Activated naive CD4-positive, alpha-beta T cell treated with anti-CD3 and anti-CD28 coated beads for 36 hours (primary cell): ENCODE results near the gene SUSD6. TPM values are rescaled to one million over a fixed set of nuclear protein-coding genes. Genes with fewer than 3 reads are reported as not detected.
A peak's percentile ranks its signal among the peaks of the same experiment; 100 is the strongest.

Experiments
- CTCF ChIA-PET: fragments of 350-600 bp; sonication (Branson Sonifier 250); formaldehyde crosslinking; loops from one replicate; lab custom pipeline; 2021; ENCODE audit warnings: antibody characterized with exemption; lab: Charles Lee
- DNase-seq: peaks from one replicate; pipeline ENCODE4 v3.0.0-alpha.2; 2020
- H3K27ac Mint-ChIP-seq: one replicate; pipeline ENCODE4 v1.8.0; 2021; ENCODE audit warnings: mild to moderate bottlenecking, mixed read lengths
- H3K27me3 Mint-ChIP-seq: one replicate; pipeline ENCODE4 v1.8.0; 2021; ENCODE audit warnings: low read depth, mixed read lengths
- H3K36me3 Mint-ChIP-seq: one replicate; pipeline ENCODE4 v1.8.0; 2021; ENCODE audit warnings: low read depth, mixed read lengths
- H3K4me1 Mint-ChIP-seq: one replicate; pipeline ENCODE4 v1.8.0; 2021; ENCODE audit warnings: low read depth, mixed read lengths
- H3K4me3 Mint-ChIP-seq: one replicate; pipeline ENCODE4 v1.8.0; 2021; ENCODE audit warnings: mild to moderate bottlenecking, moderate library complexity, mixed read lengths
- H3K9me3 Mint-ChIP-seq: one replicate; pipeline ENCODE4 v1.8.0; 2021; ENCODE audit warnings: mixed read lengths
- intact Hi-C: fragments of 100-400 bp; cut with micrococcal nuclease; formaldehyde crosslinking; loops from one replicate; pipeline ENCODE4 v1.15.1; 2023
- total RNA-seq, 2 experiments: library from RNA; stranded (reverse); gene quantifications; one replicate each; pipeline ENCODE4 v1.2.3, GENCODE V29; 2021

Gene SUSD6, protein sequence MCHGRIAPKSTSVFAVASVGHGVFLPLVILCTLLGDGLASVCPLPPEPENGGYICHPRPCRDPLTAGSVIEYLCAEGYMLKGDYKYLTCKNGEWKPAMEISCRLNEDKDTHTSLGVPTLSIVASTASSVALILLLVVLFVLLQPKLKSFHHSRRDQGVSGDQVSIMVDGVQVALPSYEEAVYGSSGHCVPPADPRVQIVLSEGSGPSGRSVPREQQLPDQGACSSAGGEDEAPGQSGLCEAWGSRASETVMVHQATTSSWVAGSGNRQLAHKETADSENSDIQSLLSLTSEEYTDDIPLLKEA
- total RNA-seq, result 10 to 100 TPM; 66.6 to 69.7 TPM

DNA sequence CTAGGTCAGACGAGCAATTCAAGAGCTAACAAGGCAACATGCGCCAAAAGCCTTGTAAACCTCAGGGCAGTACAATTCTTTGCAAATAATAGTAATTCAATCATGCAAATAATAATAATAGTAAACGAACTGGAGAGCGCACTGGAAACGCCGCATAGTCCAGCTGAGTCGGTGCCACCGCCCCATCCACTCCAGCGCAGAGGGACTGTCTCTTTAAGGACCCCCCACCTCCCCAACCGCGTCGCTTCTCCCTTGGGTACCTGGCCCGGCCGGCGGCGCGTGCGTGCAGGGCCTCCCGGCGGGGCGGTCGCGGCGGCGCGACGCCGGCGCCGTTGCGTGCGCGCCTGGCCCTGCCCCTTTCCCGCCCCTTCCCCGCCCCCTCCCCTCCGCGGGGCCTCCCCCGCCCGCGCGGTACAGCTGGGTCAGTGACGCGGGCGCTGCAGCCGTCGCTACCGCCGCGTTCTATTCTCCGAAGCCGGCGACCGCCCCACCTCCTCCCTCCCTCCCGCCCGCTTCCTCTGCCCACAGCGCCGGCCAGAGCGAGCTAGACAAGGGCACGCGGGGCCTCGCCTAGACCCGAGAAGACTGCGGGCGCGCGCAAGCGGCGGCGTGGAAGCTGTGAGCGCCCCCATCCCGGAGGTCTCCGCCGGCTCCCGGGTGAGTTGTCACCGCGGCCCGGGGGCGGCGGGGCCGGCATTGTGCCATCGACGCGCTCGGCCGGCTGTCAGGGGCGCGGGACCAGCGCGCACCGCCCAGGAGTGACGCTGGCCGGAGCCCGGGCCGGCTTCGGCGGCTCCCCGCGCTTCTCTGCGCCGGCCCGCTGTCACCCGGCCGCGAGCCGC lies at the start of gene SUSD6:
Gene SUSD6, plus strand, starts transcription at position 425 of the 842 bp plus-strand sequence. CDS start 46,997 bp downstream, outside the sequence.
- CTCF ChIA-PET, result interaction anchor here (0.6 to 3.2 kb wide), 5 partner anchors 15 to 98 kb away, joined by 3 to 11 read pairs (median 6); no protein-coding TSS in a partner anchor
- Mint-ChIP-seq H3K36me3 (peaks cover 32% of the 10 kb centered on the region), H3K27ac (peak within 1 kb of the TSS; percentile 91), H3K27me3 (no peaks in the 10 kb centered on the region), H3K4me3 (peak within 1 kb of the TSS; percentile 92), H3K4me1 (peaks cover 53% of the 10 kb centered on the region), H3K9me3 (no peaks in the 10 kb centered on the region)
- DNase-seq, result peak; percentile 88
- intact Hi-C loops, result loop anchor here (1.0 to 10.0 kb wide), 6 partner anchors 27 to 1043 kb away; partner anchors contain the start of genes SRSF5 and ZFP36L1

DNA sequence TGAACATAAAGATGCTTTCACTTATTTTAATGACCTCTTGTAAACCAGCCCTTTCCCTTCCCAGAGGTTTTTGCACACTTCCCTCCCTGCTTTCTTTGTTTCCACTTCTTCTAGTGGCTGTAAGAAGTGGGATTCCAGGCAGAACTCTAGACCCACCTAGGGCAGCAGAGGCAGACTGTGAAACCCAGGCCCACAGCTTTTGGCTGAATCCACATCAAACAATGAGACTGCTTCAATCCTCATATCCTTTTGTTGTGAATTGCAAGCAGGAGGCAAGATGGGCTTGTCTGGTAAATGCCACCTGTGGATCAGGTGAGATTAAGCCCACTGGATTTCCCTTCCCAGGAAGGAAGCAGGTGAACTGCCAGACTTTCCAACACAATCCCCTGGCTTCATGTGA lies 49.5 kb upstream of the SUSD6 start:
- CTCF ChIA-PET, result interaction anchor here (3.5 kb wide), 1 partner anchor 14 kb away, joined by 16 read pairs; no protein-coding TSS in a partner anchor
- no peak for DNase-seq
- intact Hi-C loops, result no loop called here
- Mint-ChIP-seq H3K27me3 (peaks cover 22% of the 10 kb centered on the region), H3K27ac (no peak overlapping the region), H3K4me1 (no peaks in the 10 kb centered on the region), H3K36me3 (no peaks in the 10 kb centered on the region), H3K9me3 (no peaks in the 10 kb centered on the region), H3K4me3 (no peak overlapping the region)

DNA sequence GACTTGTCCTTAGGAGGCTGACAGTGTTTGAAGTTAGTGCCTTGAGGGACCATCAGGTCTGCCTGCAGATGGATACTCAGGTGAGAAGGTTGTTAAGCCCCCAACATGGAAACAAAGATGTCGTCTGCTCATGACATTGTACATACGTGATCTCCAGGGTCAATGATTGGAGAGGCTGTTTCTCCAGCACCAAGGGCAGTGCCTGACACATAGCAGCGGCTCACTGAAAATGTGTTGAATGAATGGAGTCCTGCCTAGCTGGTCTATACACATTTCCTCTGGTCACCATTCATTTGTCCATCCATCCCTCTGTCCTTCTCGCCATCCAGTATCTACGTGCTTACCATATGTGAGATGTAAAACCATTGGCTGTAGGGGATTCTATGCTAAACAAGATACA lies 43.8 kb upstream of the SUSD6 start:
- Mint-ChIP-seq H3K27me3 (peaks cover 36% of the 10 kb centered on the region), H3K27ac (no peak overlapping the region), H3K4me1 (no peaks in the 10 kb centered on the region), H3K9me3 (no peaks in the 10 kb centered on the region), H3K36me3 (no peaks in the 10 kb centered on the region), H3K4me3 (no peak overlapping the region)
- CTCF ChIA-PET, result no interaction called here
- intact Hi-C loops, result no loop called here
- no peak for DNase-seq

DNA sequence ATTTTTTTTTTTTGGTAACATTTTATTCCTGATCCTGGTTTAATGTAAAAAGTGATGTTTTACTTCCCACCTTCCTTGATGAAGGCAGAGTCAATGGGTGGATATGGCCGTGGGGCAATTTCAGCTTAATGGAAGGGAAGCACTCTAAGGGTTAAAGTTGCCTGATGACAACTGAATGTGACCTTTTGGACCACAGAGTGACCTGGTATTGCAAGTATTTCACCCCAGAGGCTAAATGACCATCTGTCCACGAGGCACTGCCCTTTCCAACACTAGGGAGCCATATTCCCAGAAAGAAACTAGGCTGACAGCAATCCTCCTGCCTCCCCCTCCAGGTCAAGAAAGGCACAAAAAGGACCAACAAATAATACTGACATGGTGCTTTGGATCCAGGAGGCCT lies 41.5 kb upstream of the SUSD6 start:
- no peak for DNase-seq
- CTCF ChIA-PET, result interaction anchor here (0.7 kb wide), 1 partner anchor 202 kb away, joined by 5 read pairs; no protein-coding TSS in a partner anchor
- H3K4me3 Mint-ChIP-seq, result no peak overlapping the region
- peaks cover 10% of the 10 kb centered on the region for H3K4me1 Mint-ChIP-seq
- intact Hi-C loops, result loop anchor here (5.0 to 10.0 kb wide), 2 partner anchors 68 to 445 kb away; no protein-coding TSS in a partner anchor
- H3K27me3 Mint-ChIP-seq, result peaks cover 44% of the 10 kb centered on the region
- H3K27ac Mint-ChIP-seq, result no peak overlapping the region
- no peaks in the 10 kb centered on the region for H3K36me3 Mint-ChIP-seq
- H3K9me3 Mint-ChIP-seq, result no peaks in the 10 kb centered on the region

DNA sequence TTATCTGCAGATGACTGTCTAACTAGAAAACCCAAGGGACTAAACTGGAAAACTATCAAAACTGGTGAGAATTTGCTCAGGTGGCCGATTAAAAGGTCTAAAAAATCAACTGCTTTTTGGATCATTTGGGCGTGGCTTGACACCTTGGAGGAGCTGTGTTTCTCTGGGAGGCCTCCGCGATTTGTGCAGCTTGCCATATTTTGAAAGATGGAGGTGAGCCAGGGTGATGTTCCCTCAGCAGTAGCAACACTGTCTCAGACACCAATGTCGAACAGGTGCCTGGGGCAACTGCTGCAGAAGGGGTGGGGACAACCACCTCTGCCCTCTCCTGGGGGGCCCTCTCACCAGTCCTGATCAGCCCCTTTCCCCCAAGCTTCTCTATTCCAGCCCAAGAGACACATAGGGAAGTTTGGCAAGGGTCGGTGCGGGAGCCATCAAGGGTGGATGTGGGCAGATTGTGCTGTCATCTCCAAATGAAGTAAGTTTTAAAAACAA lies 40.5 kb upstream of the SUSD6 start:
- CTCF ChIA-PET, result interaction anchor here (1.2 to 1.7 kb wide), 2 partner anchors 10 to 328 kb away, joined by 3 to 7 read pairs; no protein-coding TSS in a partner anchor
- Mint-ChIP-seq H3K27me3 (peaks cover 48% of the 10 kb centered on the region), H3K27ac (no peak overlapping the region), H3K36me3 (no peaks in the 10 kb centered on the region), H3K9me3 (no peaks in the 10 kb centered on the region), H3K4me3 (no peak overlapping the region), H3K4me1 (peaks cover 10% of the 10 kb centered on the region)
- no peak for DNase-seq
- intact Hi-C loops, result loop anchor here (5.0 to 10.0 kb wide), 2 partner anchors 69 to 446 kb away; no protein-coding TSS in a partner anchor

DNA sequence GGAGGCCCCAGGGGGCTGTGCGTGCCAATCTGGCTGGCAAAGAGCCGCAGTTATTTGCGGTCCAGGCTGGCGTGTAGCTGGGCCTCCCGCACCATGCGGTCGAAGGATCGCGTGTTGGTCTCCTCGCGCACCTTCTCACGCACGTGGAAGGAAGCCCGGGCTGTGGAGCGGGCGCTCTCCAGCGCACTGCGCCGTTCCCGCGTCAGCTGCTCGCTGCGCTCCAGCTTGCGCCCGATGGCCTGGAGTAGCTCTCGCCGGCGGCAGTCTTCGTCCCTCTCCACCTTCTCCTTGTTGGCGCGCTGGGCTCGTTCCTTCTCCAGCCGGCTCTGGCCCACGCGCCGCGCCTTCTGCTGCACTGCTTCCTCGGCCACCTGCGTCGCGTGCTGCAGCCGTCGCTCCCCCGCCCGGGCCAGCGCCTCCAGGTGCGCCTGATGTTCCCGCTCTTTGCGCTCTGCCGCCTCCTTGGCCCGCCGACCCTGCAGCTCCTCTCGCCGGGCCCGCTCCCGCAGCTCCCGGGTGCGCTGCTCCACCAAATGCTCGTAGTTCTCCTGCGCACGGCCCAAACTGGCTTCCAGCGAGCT lies 39.9 kb upstream of the SUSD6 start:
- Mint-ChIP-seq H3K27ac (no peak overlapping the region), H3K36me3 (no peaks in the 10 kb centered on the region), H3K4me1 (peaks cover 10% of the 10 kb centered on the region), H3K9me3 (no peaks in the 10 kb centered on the region), H3K4me3 (no peak overlapping the region), H3K27me3 (peaks cover 50% of the 10 kb centered on the region)
- CTCF ChIA-PET, result interaction anchor here (0.6 to 1.7 kb wide), 5 partner anchors 9 to 328 kb away, joined by 3 to 7 read pairs (median 5); no protein-coding TSS in a partner anchor
- intact Hi-C loops, result loop anchor here (5.0 to 10.0 kb wide), 2 partner anchors 69 to 447 kb away; no protein-coding TSS in a partner anchor
- no peak for DNase-seq

DNA sequence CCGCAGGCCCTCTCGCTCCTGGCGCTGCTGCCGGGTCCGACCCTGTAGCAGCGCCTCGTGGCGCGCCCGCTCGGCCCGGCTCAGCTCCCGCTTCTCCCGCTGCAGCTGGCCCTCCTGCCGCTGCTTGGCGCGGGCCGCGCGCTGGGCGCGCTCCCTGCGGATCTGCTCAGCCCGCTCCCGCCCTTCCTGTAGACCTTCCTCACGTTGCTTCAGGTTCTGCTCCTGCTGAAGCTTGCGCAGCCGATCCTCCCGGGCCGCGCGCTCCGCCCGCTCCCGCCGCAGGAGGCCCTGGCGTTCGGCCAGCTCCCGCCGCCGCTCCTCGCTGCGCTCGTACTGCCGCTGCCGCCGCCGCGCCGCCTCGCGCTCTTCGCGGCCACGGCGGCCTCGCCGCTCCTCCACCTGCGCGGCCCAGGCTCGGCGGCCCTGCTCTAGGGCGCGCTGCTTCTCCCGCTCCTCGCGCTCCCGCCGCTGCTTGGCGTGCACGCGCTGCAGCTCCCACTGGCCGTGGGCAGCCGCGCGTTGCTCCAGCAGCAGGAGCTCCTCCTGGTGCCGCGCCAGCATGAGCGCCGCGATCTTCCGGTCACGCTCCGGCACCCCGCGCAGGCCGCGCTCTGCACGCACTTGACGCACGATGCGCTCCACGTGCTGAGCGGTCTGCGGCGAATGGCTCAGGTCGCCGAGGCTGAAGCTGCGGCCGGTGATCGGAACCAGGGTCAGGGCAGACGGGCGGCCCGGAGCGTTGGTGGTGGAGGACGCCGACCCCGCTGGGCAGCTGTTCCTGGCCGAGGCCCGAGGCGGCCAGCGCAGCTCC lies 39.2 kb upstream of the SUSD6 start:
- Mint-ChIP-seq H3K4me3 (peak overlapping the region; percentile 28), H3K4me1 (peaks cover 10% of the 10 kb centered on the region), H3K36me3 (no peaks in the 10 kb centered on the region), H3K9me3 (no peaks in the 10 kb centered on the region), H3K27ac (no peak overlapping the region), H3K27me3 (peaks cover 51% of the 10 kb centered on the region)
- intact Hi-C loops, result loop anchor here (5.0 to 10.0 kb wide), 2 partner anchors 70 to 447 kb away; no protein-coding TSS in a partner anchor
- DNase-seq, result no peak
- CTCF ChIA-PET, result interaction anchor here (0.6 to 1.7 kb wide), 7 partner anchors 8 to 769 kb away, joined by 3 to 7 read pairs (median 5); no protein-coding TSS in a partner anchor

DNA sequence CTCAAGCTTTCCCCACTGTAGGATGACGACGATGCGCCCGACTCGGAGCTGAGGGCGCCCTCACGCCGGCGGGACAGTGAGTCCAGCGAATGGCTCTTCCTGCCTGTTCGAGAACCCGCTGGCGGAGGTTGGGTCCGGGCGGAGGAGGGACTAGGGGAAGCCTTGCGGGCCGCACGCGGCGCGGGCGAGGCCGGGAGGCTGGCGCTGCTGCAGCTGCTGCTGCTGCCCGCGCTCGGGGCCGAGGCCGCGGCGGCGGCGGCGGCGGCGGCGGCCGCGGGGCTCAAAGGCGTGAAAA lies 38.6 kb upstream of the SUSD6 start:
- DNase-seq, result no peak
- Mint-ChIP-seq H3K27me3 (peaks cover 51% of the 10 kb centered on the region), H3K4me3 (peak overlapping the region; percentile 28), H3K9me3 (no peaks in the 10 kb centered on the region), H3K4me1 (peaks cover 10% of the 10 kb centered on the region), H3K27ac (no peak overlapping the region), H3K36me3 (no peaks in the 10 kb centered on the region)
- intact Hi-C loops, result loop anchor here (5.0 to 10.0 kb wide), 2 partner anchors 70 to 448 kb away; no protein-coding TSS in a partner anchor
- CTCF ChIA-PET, result interaction anchor here (0.6 to 1.6 kb wide), 4 partner anchors 24 to 769 kb away, joined by 3 to 5 read pairs (median 4); no protein-coding TSS in a partner anchor

DNA sequence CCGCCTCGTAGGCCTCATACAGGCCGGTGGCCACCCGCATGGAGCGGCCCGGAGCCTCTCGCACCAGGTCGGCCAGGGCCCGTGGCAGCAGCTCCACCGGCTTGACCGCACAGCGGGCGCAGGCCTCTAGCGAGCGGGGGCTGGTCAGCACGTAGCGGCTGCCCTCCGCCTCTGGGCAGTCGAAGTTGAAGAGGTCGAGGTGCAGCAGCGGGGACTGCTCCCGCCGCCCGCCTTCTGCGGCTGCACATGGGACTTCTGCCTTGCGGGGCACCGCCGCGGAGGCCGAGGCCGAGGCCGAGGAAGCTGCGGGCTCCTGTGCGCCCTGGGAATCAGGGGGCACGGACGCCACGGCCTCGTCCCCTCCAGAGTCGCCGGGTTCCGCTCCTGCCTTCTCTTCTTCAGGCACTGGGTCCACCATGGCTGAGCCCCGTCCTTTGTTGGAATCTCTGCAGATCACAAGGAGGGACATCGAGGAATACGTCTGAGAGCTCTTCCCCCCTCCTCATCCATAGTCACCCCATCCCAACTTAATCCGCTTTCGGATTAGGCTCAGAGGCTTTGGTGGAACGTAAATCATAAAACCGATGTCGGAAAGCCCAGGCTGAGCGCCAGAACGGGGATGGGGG lies 38.1 kb upstream of the SUSD6 start:
- Mint-ChIP-seq H3K4me3 (peak overlapping the region; percentile 24), H3K27ac (no peak overlapping the region), H3K4me1 (peaks cover 10% of the 10 kb centered on the region), H3K9me3 (no peaks in the 10 kb centered on the region), H3K27me3 (peaks cover 47% of the 10 kb centered on the region), H3K36me3 (no peaks in the 10 kb centered on the region)
- intact Hi-C loops, result loop anchor here (5.0 to 10.0 kb wide), 2 partner anchors 71 to 449 kb away; no protein-coding TSS in a partner anchor
- CTCF ChIA-PET, result interaction anchor here (0.6 to 2.4 kb wide), 9 partner anchors 10 to 770 kb away, joined by 3 to 16 read pairs (median 4); no protein-coding TSS in a partner anchor
- no peak for DNase-seq

DNA sequence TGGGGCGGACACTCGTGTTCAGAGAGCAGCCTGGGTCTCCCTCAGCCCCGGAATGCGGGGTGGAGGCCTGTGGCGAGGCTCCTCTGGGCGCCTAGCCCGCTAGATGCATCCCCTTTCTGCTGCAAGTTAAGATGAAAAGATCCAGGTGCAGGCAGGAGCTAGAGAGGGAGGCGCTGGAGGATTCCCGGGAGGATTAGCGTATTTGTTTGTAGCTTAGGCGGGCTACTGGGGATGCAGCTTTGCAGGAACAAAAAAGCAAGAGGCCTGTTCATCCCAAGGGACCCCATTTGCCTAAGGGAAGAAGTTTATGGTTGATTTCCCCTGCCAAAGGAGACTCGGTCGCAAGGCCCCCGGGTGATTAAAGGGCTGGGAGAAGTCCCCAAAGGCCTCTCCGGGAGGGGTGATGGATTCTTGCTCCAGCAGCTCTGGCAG lies 37.5 kb upstream of the SUSD6 start:
- H3K4me3 Mint-ChIP-seq, result peak overlapping the region; percentile 24
- no peak for DNase-seq
- H3K27me3 Mint-ChIP-seq, result peaks cover 46% of the 10 kb centered on the region
- H3K27ac Mint-ChIP-seq, result no peak overlapping the region
- intact Hi-C loops, result loop anchor here (1.0 to 10.0 kb wide), 5 partner anchors 26 to 449 kb away; no protein-coding TSS in a partner anchor
- H3K4me1 Mint-ChIP-seq, result peaks cover 10% of the 10 kb centered on the region
- H3K9me3 Mint-ChIP-seq, result no peaks in the 10 kb centered on the region
- H3K36me3 Mint-ChIP-seq, result no peaks in the 10 kb centered on the region
- CTCF ChIA-PET, result interaction anchor here (0.6 to 2.6 kb wide), 13 partner anchors 10 to 391 kb away, joined by 3 to 16 read pairs (median 4); no protein-coding TSS in a partner anchor
